ENCODE measurements around the gene PHGDH.

Gene PHGDH

GRCh38 chr1:119771016-119771415, 59.3 kb downstream of the PHGDH start:
- no peaks in the 10 kb centered on the region for H3K27me3 ChIP-seq (ENCODE audit: control insufficient read depth, insufficient read depth, low read length)
- H3K9me3 ChIP-seq (ENCODE audit: control insufficient read depth, low read depth, low read length): no peaks in the 10 kb centered on the region
- H3K27ac ChIP-seq (ENCODE audit: low read length): no peak overlapping the region
- H3K4me3 ChIP-seq (ENCODE audit: low read length): no peak overlapping the region
- H3K36me3 ChIP-seq (ENCODE audit: control insufficient read depth, low read depth, low read length): no peaks in the 10 kb centered on the region
- H3K9ac ChIP-seq (ENCODE audit: low read length): no peak overlapping the region
- peaks cover 6% of the 10 kb centered on the region for H3K4me1 ChIP-seq (ENCODE audit: control insufficient read depth, low read depth, low read length)

- Histone ChIP-seq H3K27ac (ENCODE audit: low read length) (no peak overlapping the region), H3K27me3 (ENCODE audit: control insufficient read depth, insufficient read depth, low read length) (no peaks in the 10 kb centered on the region), H3K4me3 (ENCODE audit: low read length) (no peak overlapping the region), H3K9ac (ENCODE audit: low read length) (no peak overlapping the region), H3K4me1 (ENCODE audit: control insufficient read depth, low read depth, low read length) (peaks cover 6% of the 10 kb centered on the region), H3K36me3 (ENCODE audit: control insufficient read depth, low read depth, low read length) (no peaks in the 10 kb centered on the region), H3K9me3 (ENCODE audit: control insufficient read depth, low read depth, low read length) (no peaks in the 10 kb centered on the region)
These were observed 60.0 kb downstream of the PHGDH start for GRCh38 chr1:119771770-119772169.

- Histone ChIP-seq H3K27ac (ENCODE audit: low read length) (no peak overlapping the region), H3K9ac (ENCODE audit: low read length) (no peak overlapping the region), H3K36me3 (ENCODE audit: control insufficient read depth, low read depth, low read length) (no peaks in the 10 kb centered on the region), H3K9me3 (ENCODE audit: control insufficient read depth, low read depth, low read length) (no peaks in the 10 kb centered on the region), H3K4me3 (ENCODE audit: low read length) (no peak overlapping the region), H3K4me1 (ENCODE audit: control insufficient read depth, low read depth, low read length) (peaks cover 6% of the 10 kb centered on the region), H3K27me3 (ENCODE audit: control insufficient read depth, insufficient read depth, low read length) (no peaks in the 10 kb centered on the region)
These were observed 60.6 kb downstream of the PHGDH start for GRCh38 chr1:119772298-119772697.

- no peaks in the 10 kb centered on the region for H3K27me3 ChIP-seq (ENCODE audit: control insufficient read depth, insufficient read depth, low read length)
- no peaks in the 10 kb centered on the region for H3K9me3 ChIP-seq (ENCODE audit: control insufficient read depth, low read depth, low read length)
- H3K9ac ChIP-seq (ENCODE audit: low read length): no peak overlapping the region
- no peak overlapping the region for H3K27ac ChIP-seq (ENCODE audit: low read length)
- H3K4me3 ChIP-seq (ENCODE audit: low read length): no peak overlapping the region
- H3K36me3 ChIP-seq (ENCODE audit: control insufficient read depth, low read depth, low read length): no peaks in the 10 kb centered on the region
- peaks cover 6% of the 10 kb centered on the region for H3K4me1 ChIP-seq (ENCODE audit: control insufficient read depth, low read depth, low read length)
These were observed 62.0 kb downstream of the PHGDH start for GRCh38 chr1:119773711-119774241.

- Histone ChIP-seq H3K9ac (ENCODE audit: low read length) (no peak overlapping the region), H3K9me3 (ENCODE audit: control insufficient read depth, low read depth, low read length) (no peaks in the 10 kb centered on the region), H3K36me3 (ENCODE audit: control insufficient read depth, low read depth, low read length) (no peaks in the 10 kb centered on the region), H3K4me1 (ENCODE audit: control insufficient read depth, low read depth, low read length) (peaks cover 6% of the 10 kb centered on the region), H3K27ac (ENCODE audit: low read length) (no peak overlapping the region), H3K4me3 (ENCODE audit: low read length) (no peak overlapping the region), H3K27me3 (ENCODE audit: control insufficient read depth, insufficient read depth, low read length) (no peaks in the 10 kb centered on the region)
These were observed 63.2 kb downstream of the PHGDH start for GRCh38 chr1:119774746-119775490.

- no peak overlapping the region for H3K27ac ChIP-seq (ENCODE audit: low read length)
- H3K36me3 ChIP-seq (ENCODE audit: control insufficient read depth, low read depth, low read length): no peaks in the 10 kb centered on the region
- H3K9ac ChIP-seq (ENCODE audit: low read length): no peak overlapping the region
- peaks cover 5% of the 10 kb centered on the region for H3K4me1 ChIP-seq (ENCODE audit: control insufficient read depth, low read depth, low read length)
- no peaks in the 10 kb centered on the region for H3K27me3 ChIP-seq (ENCODE audit: control insufficient read depth, insufficient read depth, low read length)
- no peak overlapping the region for H3K4me3 ChIP-seq (ENCODE audit: low read length)
- no peaks in the 10 kb centered on the region for H3K9me3 ChIP-seq (ENCODE audit: control insufficient read depth, low read depth, low read length)
These were observed 66.6 kb downstream of the PHGDH start for GRCh38 chr1:119778359-119778758.

- Histone ChIP-seq H3K9ac (ENCODE audit: low read length) (no peak overlapping the region), H3K4me1 (ENCODE audit: control insufficient read depth, low read depth, low read length) (no peaks in the 10 kb centered on the region), H3K4me3 (ENCODE audit: low read length) (no peak overlapping the region), H3K27ac (ENCODE audit: low read length) (no peak overlapping the region), H3K9me3 (ENCODE audit: control insufficient read depth, low read depth, low read length) (no peaks in the 10 kb centered on the region), H3K27me3 (ENCODE audit: control insufficient read depth, insufficient read depth, low read length) (no peaks in the 10 kb centered on the region), H3K36me3 (ENCODE audit: control insufficient read depth, low read depth, low read length) (no peaks in the 10 kb centered on the region)
These were observed 67.3 kb downstream of the PHGDH start for GRCh38 chr1:119778886-119779560.

GRCh38 chr1:119779869-119780356, 68.2 kb downstream of the PHGDH start:
- no peaks in the 10 kb centered on the region for H3K9me3 ChIP-seq (ENCODE audit: control insufficient read depth, low read depth, low read length)
- no peaks in the 10 kb centered on the region for H3K4me1 ChIP-seq (ENCODE audit: control insufficient read depth, low read depth, low read length)
- no peak overlapping the region for H3K4me3 ChIP-seq (ENCODE audit: low read length)
- no peak overlapping the region for H3K27ac ChIP-seq (ENCODE audit: low read length)
- no peaks in the 10 kb centered on the region for H3K27me3 ChIP-seq (ENCODE audit: control insufficient read depth, insufficient read depth, low read length)
- H3K9ac ChIP-seq (ENCODE audit: low read length): no peak overlapping the region
- H3K36me3 ChIP-seq (ENCODE audit: control insufficient read depth, low read depth, low read length): no peaks in the 10 kb centered on the region

- Histone ChIP-seq H3K27ac (ENCODE audit: low read length) (no peak overlapping the region), H3K4me3 (ENCODE audit: low read length) (no peak overlapping the region), H3K36me3 (ENCODE audit: control insufficient read depth, low read depth, low read length) (no peaks in the 10 kb centered on the region), H3K4me1 (ENCODE audit: control insufficient read depth, low read depth, low read length) (no peaks in the 10 kb centered on the region), H3K9ac (ENCODE audit: low read length) (no peak overlapping the region), H3K27me3 (ENCODE audit: control insufficient read depth, insufficient read depth, low read length) (no peaks in the 10 kb centered on the region), H3K9me3 (ENCODE audit: control insufficient read depth, low read depth, low read length) (no peaks in the 10 kb centered on the region)
These were observed 69.9 kb downstream of the PHGDH start for GRCh38 chr1:119781434-119782210.

GRCh38 chr1:119782631-119783325, 71.0 kb downstream of the PHGDH start:
- H3K27me3 ChIP-seq (ENCODE audit: control insufficient read depth, insufficient read depth, low read length): no peaks in the 10 kb centered on the region
- H3K9ac ChIP-seq (ENCODE audit: low read length): no peak overlapping the region
- H3K4me3 ChIP-seq (ENCODE audit: low read length): no peak overlapping the region
- H3K4me1 ChIP-seq (ENCODE audit: control insufficient read depth, low read depth, low read length): no peaks in the 10 kb centered on the region
- H3K9me3 ChIP-seq (ENCODE audit: control insufficient read depth, low read depth, low read length): no peaks in the 10 kb centered on the region
- no peak overlapping the region for H3K27ac ChIP-seq (ENCODE audit: low read length)
- no peaks in the 10 kb centered on the region for H3K36me3 ChIP-seq (ENCODE audit: control insufficient read depth, low read depth, low read length)
